ENCODE results near the gene PLXND1.
A peak's percentile ranks its signal among the peaks of the same experiment; 100 is the strongest.

Gene PLXND1

DNA sequence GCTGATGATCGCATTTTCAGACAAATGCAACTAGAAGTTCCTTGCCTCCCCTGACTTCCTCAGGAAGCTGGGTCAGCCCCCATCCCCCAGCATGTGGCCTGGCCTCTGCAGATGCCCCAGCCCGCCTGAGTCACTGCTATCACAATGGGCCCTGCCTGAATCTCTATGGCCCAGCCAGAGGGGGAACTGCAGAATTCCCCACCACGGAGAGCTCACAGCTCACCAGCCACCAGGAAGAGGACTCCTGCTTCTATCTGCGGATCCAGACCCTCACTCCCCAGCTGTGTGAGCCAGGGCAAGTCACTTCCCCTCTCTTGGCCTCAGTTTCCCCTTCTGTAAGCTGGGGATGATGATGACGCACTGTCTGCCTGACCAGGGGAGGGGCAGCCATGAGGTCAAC, 6.9 kb downstream of the PLXND1 start:
- no peak for DNase-seq

GRCh38 chr3:129599073-129599472, 7.4 kb downstream of the PLXND1 start:
- DNase-seq = no peak

DNA sequence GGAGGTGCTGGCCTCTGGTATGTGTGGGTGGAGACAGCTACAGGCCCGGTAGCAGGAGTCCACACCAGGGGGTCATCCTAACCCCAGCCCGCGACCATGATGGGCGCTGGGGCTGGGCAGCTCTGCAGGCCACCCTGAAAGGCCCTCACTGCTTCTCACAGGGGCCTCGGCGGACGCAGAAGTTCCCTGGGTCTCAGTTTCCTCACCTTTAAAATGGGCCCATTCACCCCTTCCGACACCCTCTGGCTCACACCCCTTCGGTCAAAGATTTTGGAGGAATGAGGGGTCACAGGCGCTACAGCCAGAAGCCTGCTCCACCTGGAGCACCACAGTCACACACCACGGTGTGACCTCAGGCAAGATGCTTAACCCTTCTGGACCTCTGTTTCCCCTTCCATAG, 8.0 kb downstream of the PLXND1 start:
- no peak for DNase-seq

DNA sequence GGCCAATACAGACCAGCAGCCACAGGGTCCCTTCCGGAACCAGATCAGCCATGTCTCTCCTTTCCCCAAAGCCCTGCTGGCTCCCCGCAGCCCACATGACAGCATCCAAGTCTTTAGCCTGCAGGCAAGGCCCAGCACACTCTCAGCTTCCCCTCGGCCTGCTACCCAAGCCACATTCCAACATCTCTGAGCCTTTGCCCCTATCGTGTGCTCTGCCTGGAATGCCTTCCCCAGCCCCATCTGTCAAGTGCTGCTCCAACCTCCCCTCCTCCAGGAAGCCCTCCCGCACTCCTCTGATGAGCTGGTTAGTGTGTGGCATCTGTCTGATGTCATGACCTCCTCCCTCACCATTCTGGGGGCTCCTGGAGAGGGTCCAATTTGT, 8.5 kb downstream of the PLXND1 start:
- no peak for DNase-seq

GRCh38 chr3:129597087-129597999, 9.1 kb downstream of the PLXND1 start:
- DNase-seq = no peak

DNA sequence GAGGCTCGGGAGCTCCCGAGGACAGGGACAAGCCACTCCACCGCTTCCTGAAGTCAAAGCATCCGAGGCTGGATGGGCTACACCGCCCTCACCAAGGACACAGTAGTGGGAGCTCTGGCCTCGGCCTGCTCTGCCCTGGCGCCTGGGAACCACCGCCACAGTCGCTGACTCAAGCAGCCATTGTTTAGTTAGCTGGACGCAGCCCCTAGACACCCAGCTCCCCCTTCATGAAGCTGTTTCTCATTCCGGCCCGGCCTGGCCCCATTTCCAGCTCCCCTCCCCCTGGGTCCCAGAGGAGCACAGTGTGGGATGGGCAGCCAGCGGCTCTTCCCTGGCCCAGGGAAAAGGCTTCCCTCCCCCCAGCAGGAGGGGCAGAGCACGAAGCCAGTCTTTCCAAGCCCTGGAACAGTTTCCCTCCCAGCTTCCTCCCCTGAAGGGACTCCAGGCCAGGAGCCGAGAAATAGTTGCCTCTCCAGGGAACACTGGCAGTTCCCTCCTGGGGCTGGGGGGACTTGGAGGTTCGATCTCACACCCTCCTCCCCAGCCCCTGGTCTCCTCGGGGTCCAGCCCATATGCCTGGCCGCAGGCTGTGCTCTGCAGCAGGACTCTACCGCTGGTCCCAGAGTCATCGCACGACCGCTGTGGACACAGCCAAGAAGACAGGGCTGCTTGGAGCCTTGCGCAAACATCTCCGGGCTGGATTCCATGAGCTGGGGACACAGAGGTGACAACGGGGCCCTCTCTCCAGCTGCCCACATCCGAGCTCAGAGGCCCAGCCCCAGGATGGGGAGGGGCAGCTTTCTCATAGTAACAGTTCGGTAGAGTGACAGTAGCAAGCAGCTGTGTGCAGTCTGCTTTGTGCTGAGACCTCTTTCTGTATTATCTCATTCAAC, 10.0 kb downstream of the PLXND1 start:
- no peak for DNase-seq

DNA sequence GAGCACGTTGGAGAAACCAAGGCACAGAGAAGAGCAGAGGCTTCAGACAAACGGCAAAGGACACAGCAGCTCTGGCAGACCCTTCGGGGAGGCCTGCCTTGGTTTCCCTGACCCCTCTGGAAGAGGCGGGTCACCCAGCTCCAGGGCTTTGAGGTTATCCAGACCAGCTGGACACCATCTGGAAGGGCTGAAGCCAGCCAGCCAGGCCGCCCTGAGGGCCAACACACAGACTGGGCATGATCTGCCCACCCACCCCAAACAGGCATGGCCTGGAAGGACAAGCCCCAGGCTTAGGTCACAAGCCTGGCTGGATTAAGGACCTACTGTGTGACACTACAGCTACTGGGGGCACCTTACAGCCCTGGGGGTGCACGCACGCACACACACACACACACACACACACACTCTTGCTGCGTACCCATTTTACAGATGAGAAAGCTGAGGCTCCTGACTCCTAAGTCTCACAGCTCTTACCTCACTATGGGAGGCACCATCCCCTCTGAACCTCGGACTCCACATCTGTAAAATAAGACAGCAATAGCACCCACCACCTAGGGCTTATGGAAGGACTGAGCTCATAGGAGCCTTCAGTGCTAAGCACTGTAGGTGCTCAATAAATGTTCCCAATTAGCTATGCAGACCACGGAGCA, 10.8 kb downstream of the PLXND1 start:
- no peak for DNase-seq

DNA sequence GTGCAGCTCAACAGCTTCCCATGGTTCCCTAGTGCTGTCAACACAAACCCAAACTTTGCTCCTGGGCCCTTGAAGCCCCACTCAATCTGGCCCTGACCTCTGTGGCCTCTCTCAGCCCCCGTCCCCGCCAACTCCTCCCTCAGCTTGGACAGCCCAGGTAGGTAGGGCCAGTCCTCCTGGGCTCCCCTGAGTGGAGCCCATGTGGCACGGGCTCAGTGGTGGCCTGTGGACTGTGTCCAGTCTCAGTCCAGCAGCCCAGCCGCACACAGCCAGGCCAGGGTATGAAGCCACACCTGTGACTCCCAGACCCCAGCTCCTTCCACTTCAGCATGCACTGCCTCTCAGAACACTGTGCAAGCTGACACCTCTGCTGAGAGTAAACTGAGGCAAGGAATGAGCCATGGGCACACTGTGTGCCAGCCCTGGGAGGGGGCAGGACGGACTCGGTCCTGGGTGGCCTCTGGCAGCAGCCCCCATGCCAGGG, 11.5 kb downstream of the PLXND1 start:
- DNase-seq = no peak

GRCh38 chr3:129594409-129594808, 12.1 kb downstream of the PLXND1 start:
- no peak for DNase-seq

- peak; percentile 61 for DNase-seq
These were observed 12.7 kb downstream of the PLXND1 start for GRCh38 chr3:129593595-129594339.

DNA sequence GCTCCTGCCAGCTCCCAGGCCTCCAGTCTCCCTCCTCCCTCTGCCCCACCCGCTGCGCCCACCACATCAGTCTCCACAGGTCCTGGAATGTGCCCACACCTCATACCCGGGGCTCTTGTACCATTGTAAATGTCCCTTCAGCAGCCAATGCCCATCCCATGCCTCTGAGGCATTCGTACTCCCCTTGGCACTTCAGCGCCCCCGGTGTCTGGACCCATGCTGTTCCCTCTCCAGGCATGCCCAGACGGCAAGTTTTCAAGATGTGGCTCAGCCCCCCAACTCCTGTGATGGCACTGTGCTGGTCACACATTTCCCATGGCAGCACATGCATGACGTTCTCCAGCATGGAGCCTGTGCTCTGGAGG, 13.3 kb downstream of the PLXND1 start:
- no peak for DNase-seq

- DNase-seq = no peak
These were observed 13.9 kb downstream of the PLXND1 start for GRCh38 chr3:129592381-129593131.

GRCh38 chr3:129591932-129592331, 14.5 kb downstream of the PLXND1 start:
- no peak for DNase-seq

GRCh38 chr3:129590215-129590614, 16.3 kb downstream of the PLXND1 start:
- DNase-seq = no peak

DNA sequence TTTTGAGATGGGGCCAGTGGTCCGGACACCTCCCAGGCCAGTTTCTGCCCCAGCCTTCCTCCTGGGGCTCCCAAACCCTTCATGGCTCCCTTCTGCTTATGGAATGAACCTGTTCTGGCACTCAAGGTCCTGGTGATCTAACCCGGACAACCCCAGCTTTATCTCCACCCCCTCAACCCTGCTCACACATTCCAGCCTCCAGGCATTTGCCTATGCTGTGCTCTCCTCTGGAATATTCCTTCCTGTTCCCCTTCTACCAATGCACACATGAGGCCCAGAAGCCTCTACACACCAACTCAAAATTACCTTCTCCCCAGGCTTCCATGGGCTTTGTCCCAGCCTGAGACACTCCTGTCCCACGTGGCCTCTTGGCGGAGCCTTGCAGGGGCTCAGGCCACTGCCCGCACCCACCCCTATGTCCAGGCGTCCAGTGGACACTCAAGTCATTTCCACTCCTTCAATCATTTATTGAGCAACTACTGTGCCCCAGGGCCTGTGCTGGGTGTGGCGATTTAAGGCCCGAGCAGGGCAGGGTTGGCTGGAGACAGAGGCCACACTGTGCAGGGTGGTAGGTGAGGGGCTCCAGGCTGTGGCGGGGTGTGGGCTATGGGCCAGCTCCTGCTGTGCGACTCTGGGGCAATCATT, 18.8 kb downstream of the PLXND1 start:
- DNase-seq = no peak

DNA sequence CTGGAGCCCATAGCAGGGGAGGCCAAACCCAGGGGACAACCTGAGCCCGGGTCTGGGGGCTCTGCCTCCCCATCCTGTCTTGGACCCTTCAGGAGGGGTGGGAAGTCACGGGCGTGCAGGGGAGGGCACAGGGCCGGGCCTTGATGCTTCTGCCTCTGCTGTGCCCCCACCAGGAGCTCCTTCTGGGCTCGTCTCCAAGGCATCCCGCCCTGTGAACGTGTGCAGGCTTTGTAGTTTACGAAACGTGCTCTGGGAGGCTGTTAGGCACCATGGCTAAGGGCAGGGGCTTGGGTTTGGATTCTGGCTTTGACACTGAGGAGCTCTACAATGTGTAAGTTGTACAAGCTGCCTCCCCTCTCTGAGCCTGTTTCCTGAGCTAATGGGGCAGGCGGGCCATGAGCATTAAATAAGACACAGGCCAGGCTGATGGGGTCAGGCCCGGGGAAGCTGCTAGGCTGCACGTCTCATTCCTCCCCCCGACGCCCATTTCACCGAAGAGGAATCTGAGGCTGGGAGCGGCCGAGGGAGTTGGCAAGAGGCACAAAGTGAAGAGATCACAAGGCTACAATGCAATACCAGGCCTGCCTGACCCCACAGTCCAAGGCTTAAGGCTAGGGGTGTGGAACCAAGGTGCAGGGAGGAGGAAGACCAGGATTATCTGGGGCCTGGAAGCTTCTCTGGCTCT, 19.6 kb downstream of the PLXND1 start:
- DNase-seq = no peak

- DNase-seq = no peak
These were observed 20.4 kb downstream of the PLXND1 start for GRCh38 chr3:129585949-129586657.

DNA sequence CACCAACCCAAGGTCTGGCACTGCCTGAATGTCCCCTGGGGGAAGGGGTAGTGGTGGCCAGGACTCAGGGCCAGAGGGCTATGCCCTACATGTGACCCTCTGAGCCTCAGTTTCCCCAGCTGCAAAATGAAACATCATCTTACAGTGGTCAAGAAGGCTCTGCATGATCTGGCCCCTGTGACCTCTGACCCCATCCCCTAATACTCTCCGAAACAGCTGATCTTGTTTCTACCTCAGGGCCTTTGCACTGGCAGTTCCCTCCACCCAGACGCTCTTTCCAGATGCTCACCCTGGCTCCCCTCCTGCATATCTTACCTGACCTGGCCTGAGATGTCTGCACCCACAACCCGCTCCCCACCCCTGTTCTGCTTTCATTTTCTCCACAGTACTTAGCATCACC, 21.8 kb downstream of the PLXND1 start:
- no peak for DNase-seq

- no peak for DNase-seq
These were observed 23.2 kb downstream of the PLXND1 start for GRCh38 chr3:129583289-129583688.

DNA sequence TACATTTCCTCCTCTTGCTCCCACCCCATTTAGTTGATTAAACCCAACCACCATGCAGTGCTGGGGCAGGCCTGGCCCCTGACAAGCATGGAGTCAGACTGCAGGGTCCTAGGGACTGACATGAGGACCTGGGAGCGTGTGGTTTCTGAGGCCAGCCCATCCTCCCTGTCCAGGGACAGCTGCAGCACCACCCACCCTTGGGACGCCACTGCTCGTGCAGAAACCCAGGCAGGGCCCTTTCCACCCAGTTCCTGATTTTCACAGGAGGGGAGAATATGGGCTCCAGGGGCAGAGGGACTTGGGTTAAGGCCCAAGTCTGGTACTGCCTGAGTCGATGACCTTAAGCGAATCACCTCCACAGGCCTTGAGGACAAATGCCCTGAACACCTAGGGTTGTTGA, 23.7 kb downstream of the PLXND1 start:
- no peak for DNase-seq
